Esophagus muscularis mucosa (tissue), 2 donors: ENCODE measurements around the gene MYL11.

ENCODE experiments used
- POLR2A ChIP-seq: fragments of 450-650 bp; IDR thresholded peaks from one replicate; pipeline ENCODE4 v1.6.1; 2017; ENCODE audit warnings: antibody characterized with exemption, moderate library complexity, mild to moderate bottlenecking, low read depth
- POLR2AphosphoS5 ChIP-seq, 2 donors: sonication (generic); formaldehyde crosslinking; IDR thresholded peaks; one replicate each; pipeline ENCODE4 v1.6.1; 2017; ENCODE audit warnings: antibody characterized with exemption in 2 of 2

DNA sequence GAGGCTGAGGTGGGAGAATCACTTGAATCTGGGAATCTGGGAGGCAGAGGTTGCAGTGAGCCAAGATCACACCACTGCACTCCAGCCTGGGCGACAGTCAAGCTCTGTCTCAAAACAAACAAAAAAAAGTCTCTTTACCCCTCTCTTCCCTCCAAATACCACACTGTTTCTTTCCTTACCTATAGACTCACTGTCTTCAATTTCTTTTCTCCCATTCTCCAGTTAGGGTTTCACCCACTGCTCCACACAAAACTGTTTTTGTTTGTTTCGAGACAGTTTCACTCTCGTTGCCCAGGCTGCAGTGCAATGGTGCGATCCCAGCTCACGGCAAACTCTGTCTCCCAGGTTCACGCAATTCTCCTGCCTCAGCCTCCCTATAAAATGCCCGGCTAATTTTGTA lies 13.4 kb upstream of the MYL11 start:
- TF ChIP-seq POLR2A (no peak), POLR2AphosphoS5 (IDR thresholded peaks at IDR 0.05) (no peak)
